Measurements from ENCODE around the gene METTL23. TPM values are rescaled to one million over a fixed set of nuclear protein-coding genes. Genes with fewer than 3 reads are reported as not detected.
A peak's percentile ranks its signal among the peaks of the same experiment; 100 is the strongest.

METTL23 gene
- polyA plus RNA-seq, 3 donors: 37.9 to 71.3 (median 56.5) TPM

DNA sequence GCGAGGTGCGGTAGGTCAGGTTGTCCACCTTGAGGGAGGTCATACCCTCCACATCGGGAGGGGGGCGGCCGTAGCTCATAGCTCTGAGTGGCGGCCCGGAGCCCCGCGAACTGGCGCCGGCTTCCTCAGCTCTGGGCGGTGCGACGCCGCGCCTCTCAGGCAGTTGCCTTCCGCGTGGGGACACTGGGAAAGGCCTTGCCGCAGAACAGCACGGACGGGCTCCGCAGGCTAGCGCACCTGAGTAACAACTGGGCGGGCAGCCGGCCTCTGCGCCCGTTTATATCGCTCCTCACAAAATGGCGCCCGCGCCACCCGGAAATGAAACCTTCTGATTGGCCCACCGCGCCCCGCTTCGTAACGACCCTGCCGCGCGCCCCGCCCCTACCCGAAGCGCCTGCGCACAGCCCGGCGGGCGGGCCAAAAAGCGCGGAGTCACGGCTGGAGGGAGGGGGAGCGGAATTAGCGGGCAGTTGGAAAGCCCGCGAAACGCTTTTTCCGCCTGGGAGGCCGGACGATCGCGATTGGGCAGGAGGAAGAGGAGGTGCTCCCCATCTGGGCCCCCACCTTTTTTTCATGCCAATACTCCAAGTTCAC, 10.5 kb downstream of the METTL23 start, which contains the start of gene SRSF2:
Gene SRSF2, minus strand, starts transcription at position 250 of the 594 bp plus-strand sequence. Its CDS starts 171 bp downstream, at position 79.
- Histone ChIP-seq H3K4me2 (replicated peaks; ENCODE audit: extremely low read depth, low read length, poor library complexity, severe bottlenecking) (peak within 1 kb of the TSS; percentile 87), H3K9me3 (replicated peaks in 1 of 2; ENCODE audit: control insufficient read depth in 1 of 2, insufficient read depth in 1 of 2, low read length in 2 of 2) (no peaks in the 10 kb centered on the region), H4K20me1 (ENCODE audit: insufficient read depth, low read length) (peaks cover 50% of the 10 kb centered on the region), H2AFZ (ENCODE audit: insufficient read depth, low read depth, low read length, poor library complexity, severe bottlenecking) (peak within 1 kb of the TSS; percentile 96), H3K4me1 (ENCODE audit: control insufficient read depth in 1 of 2, insufficient read depth in 2 of 2, low read length in 2 of 2) (peaks cover 34 to 45% of the 10 kb centered on the region in 2 donors), H3K27ac (ENCODE audit: low read depth in 1 of 2, low read length in 2 of 2) (peak within 1 kb of the TSS; percentile 96 to 99), H3K9ac (ENCODE audit: insufficient read depth, low read length, poor library complexity, severe bottlenecking) (peak within 1 kb of the TSS; percentile 97), H3K79me2 (ENCODE audit: insufficient read depth, low read length) (peaks cover 68% of the 10 kb centered on the region), H3K36me3 (replicated peaks in 1 of 2; ENCODE audit: control insufficient read depth in 1 of 2, insufficient read depth in 2 of 2, low read length in 2 of 2) (peaks cover 41 to 55% of the 10 kb centered on the region in 2 donors), H3K27me3 (ENCODE audit: control insufficient read depth in 2 of 2, insufficient read depth in 2 of 2, low read length in 2 of 2) (no peaks in the 10 kb centered on the region), H3K4me3 (replicated peaks in 1 of 3; ENCODE audit: low read depth in 2 of 3, low read length in 3 of 3) (peak within 1 kb of the TSS; percentile 95 to 100 (median 97))
- Mint-ChIP-seq H3K9me3 (peaks cover 0 to 2% (median 0%) of the 10 kb centered on the region in 7 donors), H3K4me3 (peak within 1 kb of the TSS; percentile 98 to 99), H3K27ac (peak within 1 kb of the TSS; percentile 98 to 100 (median 99)), H3K4me1 (peaks cover 40% of the 10 kb centered on the region), H3K36me3 (peaks cover 45 to 54% of the 10 kb centered on the region in 2 donors), H3K27me3 (ENCODE audit: low read depth in 3 of 3) (peaks cover 0 to 2% (median 0%) of the 10 kb centered on the region in 3 donors)
- WGBS (ENCODE audit: insufficient coverage): under 1% methylated on average over 56 of the region's 60 CpGs
- intact Hi-C loops (cut with micrococcal nuclease): loop anchor here in 1 of 2 donors (1.0 to 10.0 kb wide), 2 partner anchors 11 to 472 kb away; partner anchors contain the start of genes JMJD6, METTL23 and UBALD2
- TF ChIP-seq, protein P1, sequence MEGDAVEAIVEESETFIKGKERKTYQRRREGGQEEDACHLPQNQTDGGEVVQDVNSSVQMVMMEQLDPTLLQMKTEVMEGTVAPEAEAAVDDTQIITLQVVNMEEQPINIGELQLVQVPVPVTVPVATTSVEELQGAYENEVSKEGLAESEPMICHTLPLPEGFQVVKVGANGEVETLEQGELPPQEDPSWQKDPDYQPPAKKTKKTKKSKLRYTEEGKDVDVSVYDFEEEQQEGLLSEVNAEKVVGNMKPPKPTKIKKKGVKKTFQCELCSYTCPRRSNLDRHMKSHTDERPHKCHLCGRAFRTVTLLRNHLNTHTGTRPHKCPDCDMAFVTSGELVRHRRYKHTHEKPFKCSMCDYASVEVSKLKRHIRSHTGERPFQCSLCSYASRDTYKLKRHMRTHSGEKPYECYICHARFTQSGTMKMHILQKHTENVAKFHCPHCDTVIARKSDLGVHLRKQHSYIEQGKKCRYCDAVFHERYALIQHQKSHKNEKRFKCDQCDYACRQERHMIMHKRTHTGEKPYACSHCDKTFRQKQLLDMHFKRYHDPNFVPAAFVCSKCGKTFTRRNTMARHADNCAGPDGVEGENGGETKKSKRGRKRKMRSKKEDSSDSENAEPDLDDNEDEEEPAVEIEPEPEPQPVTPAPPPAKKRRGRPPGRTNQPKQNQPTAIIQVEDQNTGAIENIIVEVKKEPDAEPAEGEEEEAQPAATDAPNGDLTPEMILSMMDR (IDR thresholded peaks at IDR 0.05): no peak
- DNase-seq: peak; percentile 95 to 98 (median 98)

DNA sequence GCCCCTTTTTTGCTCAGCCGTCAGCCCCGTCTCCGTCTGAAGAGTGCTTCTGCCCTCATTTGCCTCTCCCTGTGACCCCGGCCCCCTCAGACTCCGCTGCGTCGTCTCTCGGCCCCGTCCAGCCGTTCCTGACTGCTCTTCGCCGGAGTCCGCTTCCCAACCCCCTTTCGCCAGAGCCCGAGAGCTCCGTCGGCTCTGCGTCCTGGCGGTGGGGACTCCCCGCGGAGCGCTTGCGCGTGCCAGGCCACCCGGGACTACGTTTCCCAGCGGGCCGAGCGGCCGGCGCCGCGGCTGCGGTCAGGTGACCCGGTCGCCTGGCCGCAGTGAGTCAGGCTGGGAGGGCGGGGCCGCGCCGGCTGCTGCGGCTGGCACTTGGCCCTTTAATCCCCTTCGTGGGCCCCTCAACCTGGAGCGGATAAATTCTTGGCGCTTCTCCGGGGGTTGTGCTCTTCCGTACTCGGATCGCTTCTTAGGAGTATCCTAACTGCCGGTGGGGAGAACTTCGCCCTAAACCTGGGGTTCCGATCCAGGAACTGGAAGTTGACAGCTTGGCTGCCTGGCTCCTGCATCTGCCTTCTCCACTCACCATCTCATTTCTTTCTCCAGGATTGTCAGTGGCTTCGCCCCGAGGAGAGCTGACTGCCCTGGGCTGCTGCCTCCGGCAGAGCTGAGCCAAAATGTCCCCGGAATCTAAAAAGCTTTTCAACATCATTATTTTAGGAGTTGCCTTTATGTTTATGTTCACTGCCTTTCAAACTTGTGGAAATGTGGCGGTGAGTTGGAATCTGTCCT, 11.2 kb downstream of the METTL23 start, which contains the start of gene MFSD11:
Gene MFSD11, plus strand, starts transcription at position 444 of the 792 bp plus-strand sequence. Its CDS starts 234 bp downstream, at position 678.
- TF ChIP-seq, protein P1 (IDR thresholded peaks at IDR 0.05): no peak
- H3K9ac ChIP-seq (ENCODE audit: insufficient read depth, low read length, poor library complexity, severe bottlenecking): peak within 1 kb of the TSS; percentile 97
- Mint-ChIP-seq H3K4me3 (peak within 1 kb of the TSS; percentile 97), H3K36me3 (peaks cover 45 to 55% of the 10 kb centered on the region in 2 donors), H3K9me3 (peaks cover 0 to 2% (median 0%) of the 10 kb centered on the region in 7 donors), H3K27ac (peak within 1 kb of the TSS; percentile 98 to 100 (median 99)), H3K4me1 (peaks cover 37% of the 10 kb centered on the region), H3K27me3 (ENCODE audit: low read depth in 3 of 3) (peaks cover 0 to 2% (median 0%) of the 10 kb centered on the region in 3 donors)
- H3K79me2 ChIP-seq (ENCODE audit: insufficient read depth, low read length): peaks cover 62% of the 10 kb centered on the region
- H4K20me1 ChIP-seq (ENCODE audit: insufficient read depth, low read length): peaks cover 43% of the 10 kb centered on the region
- H3K4me1 ChIP-seq (ENCODE audit: control insufficient read depth in 1 of 2, insufficient read depth in 2 of 2, low read length in 2 of 2): peaks cover 34 to 44% of the 10 kb centered on the region in 2 donors
- intact Hi-C loops (cut with micrococcal nuclease): loop anchor here in 1 of 2 donors (1.0 to 10.0 kb wide), 2 partner anchors 12 to 473 kb away; partner anchors contain the start of genes JMJD6, METTL23 and UBALD2
- no peaks in the 10 kb centered on the region for H3K9me3 ChIP-seq (replicated peaks in 1 of 2; ENCODE audit: control insufficient read depth in 1 of 2, insufficient read depth in 1 of 2, low read length in 2 of 2)
- peak within 1 kb of the TSS; percentile 96 for H2AFZ ChIP-seq (ENCODE audit: insufficient read depth, low read depth, low read length, poor library complexity, severe bottlenecking)
- peak within 1 kb of the TSS; percentile 96 to 99 for H3K27ac ChIP-seq (ENCODE audit: low read depth in 1 of 2, low read length in 2 of 2)
- H3K27me3 ChIP-seq (ENCODE audit: control insufficient read depth in 2 of 2, insufficient read depth in 2 of 2, low read length in 2 of 2): no peaks in the 10 kb centered on the region
- H3K4me3 ChIP-seq (replicated peaks in 1 of 3; ENCODE audit: low read depth in 2 of 3, low read length in 3 of 3): peak within 1 kb of the TSS; percentile 95 to 100 (median 97)
- under 1% methylated on average over 52 of the region's 57 CpGs for WGBS (ENCODE audit: insufficient coverage)
- H3K36me3 ChIP-seq (replicated peaks in 1 of 2; ENCODE audit: control insufficient read depth in 1 of 2, insufficient read depth in 2 of 2, low read length in 2 of 2): peaks cover 38 to 55% of the 10 kb centered on the region in 2 donors
- peak within 1 kb of the TSS; percentile 87 for H3K4me2 ChIP-seq (replicated peaks; ENCODE audit: extremely low read depth, low read length, poor library complexity, severe bottlenecking)
- peak; percentile 92 to 94 (median 93) for DNase-seq

Data from CD14-positive monocyte (primary cell).